Astrocyte of the cerebellum (primary cell): ENCODE measurements around the gene HMHB1.

Experiments
- DNase-seq: peaks from one replicate; pipeline ENCODE4 v3.0.0-alpha.2; 2011; ENCODE audit warnings: low read depth
- H3K4me3 ChIP-seq: 2 replicates; pipeline ENCODE4 v1.5.1; 2011; ENCODE audit warnings: mild to moderate bottlenecking, low read depth, low read length, moderate library complexity
- CTCF ChIP-seq: IDR thresholded peaks from 2 replicates; pipeline ENCODE4 v1.5.1; 2012; ENCODE audit warnings: low read length, low read depth, moderate library complexity, mild to moderate bottlenecking; ENCODE audit errors: missing control alignments
- in situ Hi-C: cut with HindIII; loops from 2 replicates; pipeline ENCODE4 v1.10.0; 2017; ENCODE audit warnings: low sequenced_read_pairs

Gene HMHB1

GRCh38 chr5:143812085-143812705 lies at the start of gene HMHB1:
Gene HMHB1 (plus strand): TSS chr5:143812161.
- TF ChIP-seq CTCF = no peak
- DNase-seq = no peak
- in situ Hi-C loops = no loop called here
- no peak within 1 kb of the TSS for H3K4me3 ChIP-seq

GRCh38 chr5:143762636-143763220 lies 49.2 kb upstream of the HMHB1 start:
- no peak overlapping the region for H3K4me3 ChIP-seq
- in situ Hi-C loops = no loop called here
- no peak for DNase-seq
- TF ChIP-seq CTCF = no peak

GRCh38 chr5:143767162-143767561 lies 44.8 kb upstream of the HMHB1 start:
- no peak overlapping the region for H3K4me3 ChIP-seq
- in situ Hi-C loops = no loop called here
- DNase-seq = no peak
- no peak for TF ChIP-seq CTCF

- in situ Hi-C loops = no loop called here
- H3K4me3 ChIP-seq = no peak overlapping the region
- no peak for TF ChIP-seq CTCF
- no peak for DNase-seq
These were observed 42.8 kb upstream of the HMHB1 start for GRCh38 chr5:143769026-143769786.

- in situ Hi-C loops = no loop called here
- no peak for DNase-seq
- TF ChIP-seq CTCF = no peak
- H3K4me3 ChIP-seq = no peak overlapping the region
These were observed 41.5 kb upstream of the HMHB1 start for GRCh38 chr5:143770450-143770849.

GRCh38 chr5:143771189-143771588 lies 40.8 kb upstream of the HMHB1 start:
- DNase-seq = no peak
- in situ Hi-C loops = no loop called here

More at GRCh38 chr5:143771189-143771588, 40.8 kb upstream of the HMHB1 start:
- no peak for TF ChIP-seq CTCF
- no peak overlapping the region for H3K4me3 ChIP-seq
